Bronchial epithelial cell (primary cell): ENCODE results near the gene IL22. TPM values are rescaled to one million over a fixed set of nuclear protein-coding genes. Genes with fewer than 3 reads are reported as not detected.

Source experiments
- DNase-seq: peaks from one replicate; pipeline ENCODE4 v3.0.0-alpha.2; 2010; ENCODE audit warnings: low read depth
- FAIRE-seq: peaks from 2 replicates; lab custom pipeline; 2011; peaks lifted over from hg19 to GRCh38; lab: Jason Lieb, UNC
- H3K27me3 ChIP-seq: 2 replicates; pipeline ENCODE4 v1.5.1; 2011; ENCODE audit warnings: low read length; ENCODE audit not compliant: control insufficient read depth, insufficient read depth
- H3K36me3 ChIP-seq: 2 replicates; pipeline ENCODE4 v1.5.1; 2011; ENCODE audit warnings: low read length; ENCODE audit not compliant: control insufficient read depth, insufficient read depth
- H3K4me3 ChIP-seq: 2 replicates; pipeline ENCODE4 v1.5.1; 2011; ENCODE audit warnings: mild to moderate bottlenecking, low read depth, low read length, control low read depth
- total RNA-seq: library from RNA; depleted of rRNA; stranded (reverse); fragments of >200 nt; gene quantifications from 2 replicates; pipeline ENCODE4 v1.2.1, GENCODE V29; 2014
- TF ChIP-seq, protein P1 (sequence below): IDR thresholded peaks from 2 replicates; pipeline ENCODE4 v1.5.1; 2011; ENCODE audit warnings: mild to moderate bottlenecking, moderate library complexity, low read length, control low read depth, inconsistent platforms; ENCODE audit not compliant: insufficient read depth, severe bottlenecking

The IL22 gene
- total RNA-seq, 1 donor from 2014 or later: not detected

DNA sequence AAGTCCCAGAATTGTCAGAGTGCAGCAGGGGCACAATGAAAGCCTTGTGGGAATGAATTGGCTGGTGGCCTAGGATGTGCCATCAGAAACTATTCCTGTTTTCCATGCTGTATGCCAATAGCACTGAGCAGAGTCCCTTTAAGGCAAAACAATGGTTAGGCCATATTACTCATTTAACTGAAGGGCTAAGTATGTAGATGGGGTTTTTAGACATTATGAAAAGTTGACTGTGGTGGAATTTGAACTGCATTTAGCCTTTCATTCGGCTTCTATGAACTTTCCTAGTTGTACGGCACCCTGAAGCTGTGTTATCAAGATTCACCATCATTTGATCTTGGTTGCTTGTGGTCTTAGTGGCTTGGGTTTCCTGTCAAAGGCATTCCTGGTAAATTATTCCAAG lies 52.5 kb downstream of the IL22 start:
- TF ChIP-seq, protein P1, sequence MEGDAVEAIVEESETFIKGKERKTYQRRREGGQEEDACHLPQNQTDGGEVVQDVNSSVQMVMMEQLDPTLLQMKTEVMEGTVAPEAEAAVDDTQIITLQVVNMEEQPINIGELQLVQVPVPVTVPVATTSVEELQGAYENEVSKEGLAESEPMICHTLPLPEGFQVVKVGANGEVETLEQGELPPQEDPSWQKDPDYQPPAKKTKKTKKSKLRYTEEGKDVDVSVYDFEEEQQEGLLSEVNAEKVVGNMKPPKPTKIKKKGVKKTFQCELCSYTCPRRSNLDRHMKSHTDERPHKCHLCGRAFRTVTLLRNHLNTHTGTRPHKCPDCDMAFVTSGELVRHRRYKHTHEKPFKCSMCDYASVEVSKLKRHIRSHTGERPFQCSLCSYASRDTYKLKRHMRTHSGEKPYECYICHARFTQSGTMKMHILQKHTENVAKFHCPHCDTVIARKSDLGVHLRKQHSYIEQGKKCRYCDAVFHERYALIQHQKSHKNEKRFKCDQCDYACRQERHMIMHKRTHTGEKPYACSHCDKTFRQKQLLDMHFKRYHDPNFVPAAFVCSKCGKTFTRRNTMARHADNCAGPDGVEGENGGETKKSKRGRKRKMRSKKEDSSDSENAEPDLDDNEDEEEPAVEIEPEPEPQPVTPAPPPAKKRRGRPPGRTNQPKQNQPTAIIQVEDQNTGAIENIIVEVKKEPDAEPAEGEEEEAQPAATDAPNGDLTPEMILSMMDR: no peak
- peaks cover 4% of the 10 kb centered on the region for H3K27me3 ChIP-seq
- H3K4me3 ChIP-seq: no peak overlapping the region
- DNase-seq (no peak), FAIRE-seq (no peak)
- no peaks in the 10 kb centered on the region for H3K36me3 ChIP-seq

DNA sequence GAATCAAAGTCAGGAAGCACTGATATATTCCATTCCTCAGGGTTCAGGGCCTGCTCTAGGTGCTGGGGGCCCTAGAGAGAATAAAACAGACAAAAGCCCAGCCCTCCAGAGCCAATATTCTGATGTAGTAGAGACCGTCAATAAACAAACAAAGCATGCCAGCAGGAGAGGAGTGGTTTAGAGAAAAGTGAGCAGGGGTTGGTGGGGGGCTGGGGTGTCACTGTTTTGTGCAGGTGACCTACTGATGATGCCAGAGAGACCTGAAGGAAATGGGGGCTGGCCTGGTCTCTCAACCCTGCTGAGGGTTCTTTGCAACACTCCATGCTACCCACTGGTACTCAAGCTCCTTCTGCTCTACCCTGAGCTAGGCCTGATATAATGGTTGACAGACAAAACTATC lies 54.3 kb downstream of the IL22 start:
- Histone ChIP-seq H3K36me3 (no peaks in the 10 kb centered on the region), H3K27me3 (peaks cover 4% of the 10 kb centered on the region), H3K4me3 (no peak overlapping the region)
- no peak for FAIRE-seq
- TF ChIP-seq, protein P1: no peak
- DNase-seq: no peak

DNA sequence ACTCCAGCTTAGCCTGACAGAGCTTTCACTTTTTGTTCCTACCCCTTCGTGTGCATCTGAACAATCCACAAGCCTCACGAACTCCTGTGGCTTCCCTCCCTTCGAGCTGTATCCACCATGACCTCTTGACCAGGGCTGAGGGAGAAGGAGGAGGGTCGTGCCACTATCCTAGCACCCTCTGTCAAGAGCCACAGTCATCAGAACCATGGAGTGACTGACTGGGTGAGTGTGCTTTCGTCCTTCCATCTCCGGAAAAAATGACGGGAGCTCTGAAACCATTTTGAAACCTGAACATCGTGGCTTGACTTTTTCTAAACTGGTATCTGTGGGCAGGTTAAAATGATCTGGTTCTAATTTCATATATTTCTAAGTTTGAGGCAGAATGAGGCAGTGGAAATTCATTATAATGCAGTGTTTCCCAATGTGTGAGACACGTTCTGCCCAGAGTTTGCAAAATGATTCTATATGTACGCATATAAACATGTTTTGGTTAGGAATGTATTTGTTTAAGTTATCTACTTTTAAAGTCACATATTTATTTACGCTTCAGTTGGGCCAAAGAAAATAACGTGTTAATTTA lies 54.8 kb downstream of the IL22 start:
- peaks cover 4% of the 10 kb centered on the region for H3K27me3 ChIP-seq
- FAIRE-seq (no peak), DNase-seq (no peak)
- no peak overlapping the region for H3K4me3 ChIP-seq
- TF ChIP-seq, protein P1: no peak
- no peaks in the 10 kb centered on the region for H3K36me3 ChIP-seq

Other genes starting within 250 kb of the IL22 start
- not detected in 2 replicates for gene IFNG, start 93.9 kb downstream of the IL22 start, total RNA-seq
- not detected in 2 replicates for gene IL26, start 27.8 kb downstream of the IL22 start, total RNA-seq
- 5.8 and 6.4 TPM in 2 replicates for gene MDM1, start 78.8 kb upstream of the IL22 start, total RNA-seq